HepG2 (cell line): ENCODE measurements around the gene PCNT. TPM values are rescaled to one million over a fixed set of nuclear protein-coding genes. Genes with fewer than 3 reads are reported as not detected.

Experiments used
- ATAC-seq: fragments of 200-7000 bp; cut with Tn5 transposase; 3 replicates; pipeline ENCODE4 v1.9.1; 2020; ENCODE audit warnings: mild to moderate bottlenecking, moderate library complexity
- BruUV-seq: library from RNA; stranded (reverse); fragments of 400-500 nt; replicated peaks from 2 replicates; lab custom pipeline; 2021; lab: Mats Ljungman, UMichigan
- CTCF ChIA-PET: fragments of 300-600 bp; formaldehyde crosslinking; extraction: SDS; loops from one replicate; lab custom pipeline; 2021; ENCODE audit warnings: low total read pairs, inconsistent platforms, low intra/inter-chr PET ratio; lab: Yijun Ruan, JAX
- POLR2A ChIA-PET: fragments of 350-600 bp; sonication (Branson Sonifier 250); formaldehyde crosslinking; loops from one replicate; lab custom pipeline; 2020; ENCODE audit warnings: antibody characterized with exemption, inconsistent platforms; lab: Yijun Ruan, JAX
- DNase-seq: peaks from one replicate; pipeline ENCODE4 v3.0.0-alpha.2; 2015; ENCODE audit warnings: low spot score
- FAIRE-seq: peaks from 3 replicates; lab custom pipeline; 2011; peaks lifted over from hg19 to GRCh38; lab: Jason Lieb, UNC
- H2AFZ ChIP-seq: one replicate; pipeline ENCODE4 v1.6.1; 2011; ENCODE audit warnings: low read length, inconsistent platforms
- H3K27ac ChIP-seq: fragments of 300-600 bp; 3 replicates; pipeline ENCODE4 v1.8.0; 2011; ENCODE audit warnings: mixed run types, mild to moderate bottlenecking, mixed read lengths, low read length, inconsistent platforms; ENCODE audit not compliant: insufficient read depth; ENCODE audit errors: extremely low read length
- H3K27me3 ChIP-seq, 2 experiments: fragments of 200-600 bp in 1 of 2; 2 replicates in 1 of 2; 3 replicates in 1 of 2; pipeline versions ENCODE4 v1.6.0 to v1.8.0; 2011; ENCODE audit warnings: low read length in 2 of 2, mild to moderate bottlenecking in 2 of 2, moderate library complexity in 2 of 2, inconsistent platforms in 1 of 2; ENCODE audit not compliant: insufficient read depth in 2 of 2, control insufficient read depth in 1 of 2
- H3K36me3 ChIP-seq, 2 experiments: fragments of 200-600 bp in 1 of 2; replicated peaks in 1 of 2; 2 replicates in 1 of 2; 3 replicates in 1 of 2; pipeline versions ENCODE4 v1.5.1 to v1.8.0; 2011; ENCODE audit warnings: low read length in 2 of 2, inconsistent platforms in 1 of 2; ENCODE audit not compliant: insufficient read depth in 2 of 2, control insufficient read depth in 1 of 2
- H3K4me1 ChIP-seq: 2 replicates; pipeline ENCODE4 v1.5.1; 2012; ENCODE audit warnings: low read length, inconsistent platforms; ENCODE audit not compliant: insufficient read depth
- H3K4me2 ChIP-seq: 2 replicates; pipeline ENCODE4 v1.6.0; 2011; ENCODE audit warnings: low read depth, low read length, inconsistent platforms
- H3K4me3 ChIP-seq, 3 experiments: fragments of 200-600 bp in 1 of 3; sonication (generic), shearing (Covaris generic) in 1 of 3; replicated peaks in 1 of 3; 2 replicates each; pipeline ENCODE4 v1.5.1; 2011 to 2016; ENCODE audit warnings: low read length in 3 of 3, inconsistent platforms in 2 of 3, low read depth in 2 of 3, mild to moderate bottlenecking in 2 of 3, control low read depth in 1 of 3, mixed read lengths in 1 of 3; ENCODE audit not compliant: insufficient read depth in 1 of 3
- H3K79me2 ChIP-seq: one replicate; pipeline ENCODE4 v1.6.1; 2011; ENCODE audit warnings: low read length, inconsistent platforms; ENCODE audit not compliant: insufficient read depth
- H3K9ac ChIP-seq: 2 replicates; pipeline ENCODE4 v1.6.0; 2011; ENCODE audit warnings: mild to moderate bottlenecking, low read depth, low read length, inconsistent platforms; ENCODE audit not compliant: insufficient read depth
- H3K9me3 ChIP-seq: 2 replicates; pipeline ENCODE4 v1.5.1; 2012; ENCODE audit warnings: mild to moderate bottlenecking, low read length
- H4K20me1 ChIP-seq: 2 replicates; pipeline ENCODE4 v1.6.0; 2011; ENCODE audit warnings: inconsistent platforms, mild to moderate bottlenecking, low read length, moderate library complexity; ENCODE audit not compliant: insufficient read depth
- BRCA1 ChIP-seq: sonication (generic); formaldehyde crosslinking; IDR thresholded peaks from 2 replicates; pipeline ENCODE4 v1.4.0; 2020; ENCODE audit warnings: missing genetic modification reagents
- CC2D1A ChIP-seq: sonication (generic); formaldehyde crosslinking; IDR thresholded peaks from 2 replicates; pipeline ENCODE4 v1.8.1; 2023; ENCODE audit warnings: mild to moderate bottlenecking, missing genetic modification reagents
- NFATC3 ChIP-seq: sonication (generic); formaldehyde crosslinking; IDR thresholded peaks from 2 replicates; pipeline ENCODE4 v1.5.1; 2020; ENCODE audit warnings: mild to moderate bottlenecking, missing genetic modification reagents
- NRL ChIP-seq: sonication (generic); formaldehyde crosslinking; IDR thresholded peaks from 2 replicates; pipeline ENCODE4 v1.5.0; 2020; ENCODE audit warnings: missing genetic modification reagents, mild to moderate bottlenecking, moderate library complexity, borderline replicate concordance
- PAF1 ChIP-seq: IDR thresholded peaks from 2 replicates; pipeline ENCODE4 v1.6.1; 2016; ENCODE audit warnings: missing genetic modification reagents, missing compliant biosample characterization
- ZBTB20 ChIP-seq: sonication (generic); formaldehyde crosslinking; IDR thresholded peaks from 2 replicates; pipeline ENCODE4 v1.8.1; 2023; ENCODE audit warnings: missing genetic modification reagents, low read depth, mild to moderate bottlenecking, borderline replicate concordance
- ZNF160 ChIP-seq: sonication (generic); formaldehyde crosslinking; IDR thresholded peaks from 2 replicates; pipeline ENCODE4 v1.8.0; 2022; ENCODE audit warnings: mild to moderate bottlenecking, inconsistent platforms, missing genetic modification reagents
- ZNF335 ChIP-seq: sonication (generic); formaldehyde crosslinking; IDR thresholded peaks from 2 replicates; pipeline ENCODE4 v1.4.0; 2020; ENCODE audit warnings: missing genetic modification reagents
- ZNF761 ChIP-seq: sonication (generic); formaldehyde crosslinking; conservative IDR thresholded peaks from 2 replicates; pipeline ENCODE4 v1.4.0; 2020; ENCODE audit warnings: mild to moderate bottlenecking, missing genetic modification reagents
- ZNF770 ChIP-seq: sonication (generic); formaldehyde crosslinking; IDR thresholded peaks from 2 replicates; pipeline ENCODE4 v1.5.0; 2020; ENCODE audit warnings: mild to moderate bottlenecking, missing genetic modification reagents
- WGBS: methylation state at CpG from one replicate; pipeline ENCODE4 v1.1.6; 2017; ENCODE audit warnings: low lambda C conversion rate; 5-methylcytosine and 5-hydroxymethylcytosine counted together
- in situ Hi-C: cut with HindIII; loops from 2 replicates; pipeline ENCODE4 v1.10.0; 2017; ENCODE audit warnings: low pct_unique_long_range_greater_than_20kb; ENCODE audit not compliant: extremely low pct_ligation_motif_present
- intact Hi-C: fragments of 100-400 bp; cut with micrococcal nuclease; formaldehyde crosslinking; loops from one replicate; pipeline ENCODE4 v1.10.0; 2022; ENCODE audit not compliant: unreplicated experiment
- polyA plus RNA-seq, 8 experiments: library from polyadenylated mRNA; depleted of rRNA in 3 of 8; stranded (reverse) in 7 of 8; unstranded in 1 of 8; fragments of >200 nt; fragmentation: Illumina TruSeq in 4 of 8; extraction: Trizol in 4 of 8; gene quantifications; 2 replicates each; pipeline versions ENCODE4 v1.2.1 to v1.2.3, GENCODE V29; 2011 to 2016; ENCODE audit warnings: low read depth in 4 of 8, missing spikeins in 1 of 8, mixed read lengths in 1 of 8; ENCODE audit not compliant: insufficient read depth in 1 of 8
- total RNA-seq, 5 experiments: library from RNA; depleted of rRNA; stranded (reverse); fragments of >200 nt; fragmentation: Illumina TruSeq; extraction: Trizol; gene quantifications; 2 replicates each; pipeline ENCODE4 v1.2.3, GENCODE V29; 2016; ENCODE audit warnings: low read depth in 1 of 5
- TF ChIP-seq, protein P1 (sequence below): sonication (generic); formaldehyde crosslinking; IDR thresholded peaks from 2 replicates; pipeline ENCODE4 v1.5.1; 2020; ENCODE audit warnings: mild to moderate bottlenecking, missing genetic modification reagents, moderate library complexity

PCNT gene
- total and polyA plus RNA-seq, 2 of the 13 experiments (the other 11 are each of a cell fraction or from before 2014, with no cell fraction given), result 5.6 to 12.4 TPM

DNA sequence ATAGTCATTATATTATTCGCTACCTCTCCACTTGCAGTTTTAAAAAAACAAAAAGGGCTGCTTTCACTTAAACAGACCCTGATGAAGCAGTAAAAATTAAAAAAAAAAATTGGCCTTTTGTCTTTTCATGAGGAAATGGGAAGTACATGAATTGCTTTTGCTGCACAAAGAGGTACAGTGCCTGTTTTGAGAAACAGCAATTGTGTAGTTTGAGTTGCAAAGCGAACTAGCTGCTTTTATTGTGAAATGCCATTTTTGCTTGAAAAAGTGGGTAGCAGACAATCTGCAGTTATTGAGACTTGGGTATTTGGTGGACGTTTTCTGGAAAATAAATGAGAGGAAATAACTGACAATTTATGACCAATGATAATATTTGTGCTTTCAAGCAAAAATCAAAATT is 141.7 kb downstream of the PCNT start (continued):
- TF ChIP-seq ZNF770, result no peak
- TF ChIP-seq ZNF335 (CRISPR knock-in tag), result no peak
- TF ChIP-seq CC2D1A (CRISPR knock-in tag), result no peak
- TF ChIP-seq BRCA1, result no peak
- TF ChIP-seq ZBTB20 (CRISPR knock-in tag), result no peak
- TF ChIP-seq ZNF761, result no peak

GRCh38 chr21:46468108-46468774 is 144.3 kb downstream of the PCNT start:
- FAIRE-seq (no peak), ATAC-seq (no peak)
- Histone ChIP-seq H3K36me3 (peaks cover 2 to 17% of the 10 kb centered on the region in 2 experiments; a peak in 2 of 5 replicates), H3K4me2 (no peak overlapping the region), H3K27me3 (no peaks in the 10 kb centered on the region; a peak in 1 of 5 replicates), H3K4me3 (no peak overlapping the region), H3K9me3 (no peaks in the 10 kb centered on the region)
- POLR2A ChIA-PET, result no interaction called here
- no TSS peak for BruUV-seq
- TF ChIP-seq PAF1 (no peak), NFATC3 (CRISPR knock-in tag) (no peak), ZNF160 (CRISPR knock-in tag) (no peak), NRL (CRISPR knock-in tag) (no peak)
- TF ChIP-seq, protein P1, sequence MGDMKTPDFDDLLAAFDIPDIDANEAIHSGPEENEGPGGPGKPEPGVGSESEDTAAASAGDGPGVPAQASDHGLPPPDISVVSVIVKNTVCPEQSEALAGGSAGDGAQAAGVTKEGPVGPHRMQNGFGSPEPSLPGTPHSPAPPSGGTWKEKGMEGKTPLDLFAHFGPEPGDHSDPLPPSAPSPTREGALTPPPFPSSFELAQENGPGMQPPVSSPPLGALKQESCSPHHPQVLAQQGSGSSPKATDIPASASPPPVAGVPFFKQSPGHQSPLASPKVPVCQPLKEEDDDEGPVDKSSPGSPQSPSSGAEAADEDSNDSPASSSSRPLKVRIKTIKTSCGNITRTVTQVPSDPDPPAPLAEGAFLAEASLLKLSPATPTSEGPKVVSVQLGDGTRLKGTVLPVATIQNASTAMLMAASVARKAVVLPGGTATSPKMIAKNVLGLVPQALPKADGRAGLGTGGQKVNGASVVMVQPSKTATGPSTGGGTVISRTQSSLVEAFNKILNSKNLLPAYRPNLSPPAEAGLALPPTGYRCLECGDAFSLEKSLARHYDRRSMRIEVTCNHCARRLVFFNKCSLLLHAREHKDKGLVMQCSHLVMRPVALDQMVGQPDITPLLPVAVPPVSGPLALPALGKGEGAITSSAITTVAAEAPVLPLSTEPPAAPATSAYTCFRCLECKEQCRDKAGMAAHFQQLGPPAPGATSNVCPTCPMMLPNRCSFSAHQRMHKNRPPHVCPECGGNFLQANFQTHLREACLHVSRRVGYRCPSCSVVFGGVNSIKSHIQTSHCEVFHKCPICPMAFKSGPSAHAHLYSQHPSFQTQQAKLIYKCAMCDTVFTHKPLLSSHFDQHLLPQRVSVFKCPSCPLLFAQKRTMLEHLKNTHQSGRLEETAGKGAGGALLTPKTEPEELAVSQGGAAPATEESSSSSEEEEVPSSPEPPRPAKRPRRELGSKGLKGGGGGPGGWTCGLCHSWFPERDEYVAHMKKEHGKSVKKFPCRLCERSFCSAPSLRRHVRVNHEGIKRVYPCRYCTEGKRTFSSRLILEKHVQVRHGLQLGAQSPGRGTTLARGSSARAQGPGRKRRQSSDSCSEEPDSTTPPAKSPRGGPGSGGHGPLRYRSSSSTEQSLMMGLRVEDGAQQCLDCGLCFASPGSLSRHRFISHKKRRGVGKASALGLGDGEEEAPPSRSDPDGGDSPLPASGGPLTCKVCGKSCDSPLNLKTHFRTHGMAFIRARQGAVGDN (CRISPR knock-in tag), result no peak
- TF ChIP-seq, all 625 proteins: peak for 0
- Histone ChIP-seq H3K4me1 (peaks cover 10% of the 10 kb centered on the region), H3K79me2 (peaks cover 8% of the 10 kb centered on the region), H4K20me1 (no peaks in the 10 kb centered on the region), H3K27ac (no peak overlapping the region), H2AFZ (no peak overlapping the region), H3K9ac (no peak overlapping the region)
- DNase-seq, result no peak
- CTCF ChIA-PET, result no interaction called here
- intact Hi-C loops, result no loop called here
- 75% methylated on average over 6 of the region's 6 CpGs for WGBS
- in situ Hi-C loops, result no loop called here
